DOHH2 (cell line): Measurements from ENCODE around the gene APLF.

Experiments
- H3F3A ChIP-seq: fragments of 200-600 bp; sonication (generic), shearing (Covaris generic); 2 replicates; pipeline ENCODE4 v1.6.0; 2016; ENCODE audit warnings: antibody characterized with exemption, mild to moderate bottlenecking; ENCODE audit not compliant: control insufficient read depth, insufficient read depth
- H3K27ac ChIP-seq: fragments of 200-600 bp; sonication (generic); 2 replicates; pipeline ENCODE4 v1.5.1; 2014; ENCODE audit warnings: low read depth, mild to moderate bottlenecking, low read length, moderate library complexity
- H3K27me3 ChIP-seq: fragments of 200-600 bp; sonication (generic); 2 replicates; pipeline ENCODE4 v1.6.1; 2014; ENCODE audit warnings: mild to moderate bottlenecking, low read length, mixed read lengths; ENCODE audit not compliant: control insufficient read depth
- H3K36me3 ChIP-seq: fragments of 200-600 bp; sonication (generic); 2 replicates; pipeline ENCODE4 v1.6.1; 2014; ENCODE audit warnings: mild to moderate bottlenecking, low read length, moderate library complexity, mixed read lengths; ENCODE audit not compliant: control insufficient read depth
- H3K4me1 ChIP-seq: fragments of 200-600 bp; sonication (generic); 2 replicates; pipeline ENCODE4 v1.6.1; 2014; ENCODE audit warnings: mild to moderate bottlenecking, low read length, mixed read lengths; ENCODE audit not compliant: control insufficient read depth
- H3K4me2 ChIP-seq: fragments of 200-600 bp; sonication (generic); 2 replicates; pipeline ENCODE4 v1.6.0; 2014; ENCODE audit warnings: mild to moderate bottlenecking, low read length, moderate library complexity
- H3K4me3 ChIP-seq: fragments of 200-600 bp; sonication (generic); 2 replicates; pipeline ENCODE4 v1.5.1; 2014; ENCODE audit warnings: mild to moderate bottlenecking, low read length, mixed read lengths
- H3K79me2 ChIP-seq: fragments of 200-600 bp; sonication (generic); 2 replicates; pipeline ENCODE4 v1.6.1; 2014; ENCODE audit warnings: mild to moderate bottlenecking, low read length, mixed read lengths; ENCODE audit not compliant: control insufficient read depth
- H3K9me2 ChIP-seq: fragments of 200-600 bp; sonication (generic); replicated peaks from 2 replicates; pipeline ENCODE4 v1.6.1; 2014; ENCODE audit warnings: mild to moderate bottlenecking, low read length, mixed read lengths; ENCODE audit not compliant: control insufficient read depth
- H3K9me3 ChIP-seq: fragments of 200-600 bp; sonication (generic); 2 replicates; pipeline ENCODE4 v1.6.1; 2014; ENCODE audit warnings: antibody characterized with exemption, low read length, mixed read lengths; ENCODE audit not compliant: control insufficient read depth, insufficient read depth
- H4K20me1 ChIP-seq: fragments of 200-600 bp; sonication (generic); 2 replicates; pipeline ENCODE4 v1.6.0; 2014; ENCODE audit warnings: low read depth, mild to moderate bottlenecking, antibody characterized with exemption, low read length, moderate library complexity; ENCODE audit not compliant: control insufficient read depth, insufficient read depth
- EZH2phosphoT487 ChIP-seq: fragments of 200-600 bp; sonication (generic); IDR thresholded peaks from 2 replicates; pipeline ENCODE4 v1.6.1; 2017; ENCODE audit warnings: borderline replicate concordance, mild to moderate bottlenecking, antibody characterized with exemption, low read length, moderate library complexity, mixed read lengths
- TF ChIP-seq, protein P1 (sequence below): fragments of 200-600 bp; sonication (generic); IDR thresholded peaks from one replicate; pipeline ENCODE4 v1.5.1; 2014; ENCODE audit warnings: antibody characterized with exemption, mild to moderate bottlenecking, low read depth, low read length; ENCODE audit not compliant: poor library complexity, severe bottlenecking

Gene APLF

DNA sequence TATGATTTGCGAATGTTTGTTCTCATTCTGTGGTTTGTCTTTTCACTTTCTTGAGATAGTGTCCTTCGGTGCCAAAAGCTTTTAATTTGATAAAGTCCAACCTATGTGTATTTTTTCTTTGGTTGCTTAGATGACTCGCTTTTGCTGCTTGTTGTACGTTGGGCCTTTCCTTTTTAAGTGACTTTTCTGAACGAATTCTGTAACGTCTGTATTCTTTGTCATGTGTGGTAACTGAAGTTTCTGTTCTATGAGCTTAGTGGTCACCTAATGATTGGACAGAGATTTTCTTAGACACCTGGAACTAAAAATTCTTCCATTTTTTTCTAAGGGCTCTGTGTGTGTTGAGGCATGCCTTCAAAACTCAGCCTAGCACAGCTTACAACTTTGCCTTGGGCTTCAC lies 156.4 kb downstream of the APLF start:
- H3K4me1 ChIP-seq, result no peaks in the 10 kb centered on the region
- no peaks in the 10 kb centered on the region for H3K9me2 ChIP-seq
- H4K20me1 ChIP-seq, result no peaks in the 10 kb centered on the region
- no peak overlapping the region for H3K4me2 ChIP-seq
- no peak overlapping the region for H3K27ac ChIP-seq
- no peaks in the 10 kb centered on the region for H3K27me3 ChIP-seq
- no peak overlapping the region for H3K4me3 ChIP-seq
- H3K79me2 ChIP-seq, result no peaks in the 10 kb centered on the region
- H3K9me3 ChIP-seq, result no peaks in the 10 kb centered on the region; the same call in 1 of the 2 replicates
- H3F3A ChIP-seq, result no peaks in the 10 kb centered on the region
- TF ChIP-seq, protein P1, sequence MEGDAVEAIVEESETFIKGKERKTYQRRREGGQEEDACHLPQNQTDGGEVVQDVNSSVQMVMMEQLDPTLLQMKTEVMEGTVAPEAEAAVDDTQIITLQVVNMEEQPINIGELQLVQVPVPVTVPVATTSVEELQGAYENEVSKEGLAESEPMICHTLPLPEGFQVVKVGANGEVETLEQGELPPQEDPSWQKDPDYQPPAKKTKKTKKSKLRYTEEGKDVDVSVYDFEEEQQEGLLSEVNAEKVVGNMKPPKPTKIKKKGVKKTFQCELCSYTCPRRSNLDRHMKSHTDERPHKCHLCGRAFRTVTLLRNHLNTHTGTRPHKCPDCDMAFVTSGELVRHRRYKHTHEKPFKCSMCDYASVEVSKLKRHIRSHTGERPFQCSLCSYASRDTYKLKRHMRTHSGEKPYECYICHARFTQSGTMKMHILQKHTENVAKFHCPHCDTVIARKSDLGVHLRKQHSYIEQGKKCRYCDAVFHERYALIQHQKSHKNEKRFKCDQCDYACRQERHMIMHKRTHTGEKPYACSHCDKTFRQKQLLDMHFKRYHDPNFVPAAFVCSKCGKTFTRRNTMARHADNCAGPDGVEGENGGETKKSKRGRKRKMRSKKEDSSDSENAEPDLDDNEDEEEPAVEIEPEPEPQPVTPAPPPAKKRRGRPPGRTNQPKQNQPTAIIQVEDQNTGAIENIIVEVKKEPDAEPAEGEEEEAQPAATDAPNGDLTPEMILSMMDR, result no peak
- TF ChIP-seq EZH2phosphoT487, result no peak
- H3K36me3 ChIP-seq, result no peaks in the 10 kb centered on the region

DNA sequence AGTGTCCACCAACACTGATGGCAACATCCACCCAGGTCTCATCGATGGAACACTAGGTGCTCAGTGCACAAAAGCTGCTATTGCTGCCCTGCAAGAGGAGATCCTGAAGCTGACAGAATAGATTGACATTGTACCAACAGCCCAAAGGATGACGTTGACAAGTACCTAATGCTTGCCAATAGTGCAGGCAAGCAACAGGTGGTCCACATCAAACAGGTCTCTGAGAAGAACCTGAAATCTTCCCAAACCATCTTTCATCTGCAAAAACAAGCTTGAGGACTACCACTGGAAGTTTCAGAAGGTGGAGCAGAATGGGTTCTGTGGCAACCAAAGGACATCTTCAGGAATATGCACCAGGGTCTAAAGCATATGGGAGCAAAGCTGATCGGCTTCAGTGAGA lies 160.2 kb downstream of the APLF start:
- Histone ChIP-seq H3K9me2 (no peaks in the 10 kb centered on the region), H3K79me2 (no peaks in the 10 kb centered on the region), H4K20me1 (no peaks in the 10 kb centered on the region), H3K9me3 (no peaks in the 10 kb centered on the region; the same call in 1 of the 2 replicates), H3K27me3 (no peaks in the 10 kb centered on the region), H3K27ac (no peak overlapping the region), H3K4me2 (no peak overlapping the region), H3K36me3 (no peaks in the 10 kb centered on the region), H3K4me3 (no peak overlapping the region), H3F3A (no peaks in the 10 kb centered on the region), H3K4me1 (no peaks in the 10 kb centered on the region)
- TF ChIP-seq, protein P1, result no peak
- no peak for TF ChIP-seq EZH2phosphoT487
